Karpas-422 (cell line): Measurements from ENCODE around the gene SYTL1. TPM values are rescaled to one million over a fixed set of nuclear protein-coding genes. Genes with fewer than 3 reads are reported as not detected.
A peak's percentile ranks its signal among the peaks of the same experiment; 100 is the strongest.

ENCODE experiments used
- DNase-seq: peaks from one replicate; pipeline ENCODE4 v3.0.0-alpha.2; 2015
- H2AFZ ChIP-seq: fragments of 200-600 bp; sonication (generic); 2 replicates; pipeline ENCODE4 v1.6.1; 2014; ENCODE audit warnings: antibody characterized with exemption, low read length, mixed read lengths
- H3K27ac ChIP-seq: fragments of 200-600 bp; sonication (generic); 2 replicates; pipeline ENCODE4 v1.5.1; 2014; ENCODE audit warnings: mild to moderate bottlenecking, low read length, moderate library complexity
- H3K27me3 ChIP-seq: fragments of 200-600 bp; sonication (generic); 2 replicates; pipeline ENCODE4 v1.6.1; 2014; ENCODE audit warnings: low read length, mixed read lengths
- H3K36me3 ChIP-seq: fragments of 200-600 bp; sonication (generic); 2 replicates; pipeline ENCODE4 v1.6.1; 2014; ENCODE audit warnings: low read length, mixed read lengths; ENCODE audit not compliant: insufficient read depth
- H3K4me1 ChIP-seq: fragments of 200-600 bp; sonication (generic); 2 replicates; pipeline ENCODE4 v1.6.1; 2014; ENCODE audit warnings: mild to moderate bottlenecking, low read length, mixed read lengths
- H3K4me2 ChIP-seq: fragments of 200-600 bp; sonication (generic); 2 replicates; pipeline ENCODE4 v1.6.1; 2014; ENCODE audit warnings: low read length, low read depth, mild to moderate bottlenecking; ENCODE audit not compliant: poor library complexity, severe bottlenecking
- H3K4me3 ChIP-seq: fragments of 200-600 bp; sonication (generic); 2 replicates; pipeline ENCODE4 v1.5.1; 2014; ENCODE audit warnings: mild to moderate bottlenecking, antibody characterized with exemption, low read length, mixed read lengths
- H3K79me2 ChIP-seq: fragments of 200-600 bp; sonication (generic); 2 replicates; pipeline ENCODE4 v1.6.1; 2014; ENCODE audit warnings: mild to moderate bottlenecking, low read length, mixed read lengths
- H3K9ac ChIP-seq: fragments of 200-600 bp; sonication (generic); 2 replicates; pipeline ENCODE4 v1.6.0; 2014; ENCODE audit warnings: low read length
- H3K9me2 ChIP-seq: fragments of 200-600 bp; sonication (generic), shearing (Covaris generic); replicated peaks from 2 replicates; pipeline ENCODE4 v1.6.0; 2014; ENCODE audit warnings: mild to moderate bottlenecking, low read length, moderate library complexity; ENCODE audit not compliant: insufficient read depth
- H3K9me3 ChIP-seq: fragments of 300-700, 200-600 bp; sonication (generic); 2 replicates; pipeline ENCODE4 v1.6.1; 2014; ENCODE audit warnings: low read length, mixed read lengths
- H4K20me1 ChIP-seq: fragments of 200-600 bp; sonication (generic); 2 replicates; pipeline ENCODE4 v1.6.1; 2014; ENCODE audit warnings: mild to moderate bottlenecking, antibody characterized with exemption, low read length, low read depth; ENCODE audit not compliant: insufficient read depth
- total RNA-seq: library from RNA; depleted of rRNA; stranded (reverse); fragments of >200 nt; shearing (Covaris generic); gene quantifications from 2 replicates; pipeline ENCODE4 v1.2.3, GENCODE V29; 2014; ENCODE audit warnings: low replicate concordance

SYTL1 gene
- total RNA-seq, 1 experiment from 2014 or later: 35.6 TPM

GRCh38 chr1:27394925-27395324 is 53.1 kb downstream of the SYTL1 start:
- Histone ChIP-seq H3K79me2 (peaks cover 5% of the 10 kb centered on the region; the same call in 1 of the 2 replicates), H3K9me3 (no peaks in the 10 kb centered on the region), H3K4me3 (no peak overlapping the region), H2AFZ (no peak overlapping the region), H3K27ac (no peak overlapping the region), H3K27me3 (no peaks in the 10 kb centered on the region), H3K36me3 (no peaks in the 10 kb centered on the region), H3K9ac (0 out of 2 replicates have a peak overlapping the region, but pooled peaks have one; percentile 21), H3K9me2 (no peaks in the 10 kb centered on the region), H4K20me1 (no peaks in the 10 kb centered on the region), H3K4me1 (peaks cover 29% of the 10 kb centered on the region), H3K4me2 (no peak overlapping the region)
- no peak for DNase-seq

- Histone ChIP-seq H4K20me1 (no peaks in the 10 kb centered on the region), H3K36me3 (no peaks in the 10 kb centered on the region), H3K27me3 (no peaks in the 10 kb centered on the region), H3K79me2 (peaks cover 5% of the 10 kb centered on the region; the same call in 1 of the 2 replicates), H3K4me2 (no peak overlapping the region), H3K27ac (no peak overlapping the region), H3K9me2 (no peaks in the 10 kb centered on the region), H3K9me3 (no peaks in the 10 kb centered on the region), H3K4me3 (no peak overlapping the region), H2AFZ (no peak overlapping the region), H3K9ac (no peak overlapping the region), H3K4me1 (peaks cover 29% of the 10 kb centered on the region)
- peak; percentile 95 for DNase-seq
Observed at GRCh38 chr1:27395441-27396195, 53.8 kb downstream of the SYTL1 start.

GRCh38 chr1:27397110-27397509 is 55.3 kb downstream of the SYTL1 start:
- no peak overlapping the region for H2AFZ ChIP-seq
- DNase-seq: no peak

GRCh38 chr1:27397749-27398148 is 55.9 kb downstream of the SYTL1 start:
- H2AFZ ChIP-seq: no peak overlapping the region
- H3K9ac ChIP-seq: no peak overlapping the region
- no peaks in the 10 kb centered on the region for H4K20me1 ChIP-seq
- H3K9me2 ChIP-seq: no peaks in the 10 kb centered on the region
- H3K27ac ChIP-seq: no peak overlapping the region
- peaks cover 16% of the 10 kb centered on the region for H3K4me1 ChIP-seq
- peaks cover 5% of the 10 kb centered on the region; the same call in 1 of the 2 replicates for H3K79me2 ChIP-seq
- no peaks in the 10 kb centered on the region for H3K27me3 ChIP-seq
- DNase-seq: no peak
- no peak overlapping the region for H3K4me2 ChIP-seq
- H3K9me3 ChIP-seq: no peaks in the 10 kb centered on the region
- H3K4me3 ChIP-seq: no peak overlapping the region
- H3K36me3 ChIP-seq: no peaks in the 10 kb centered on the region

More at GRCh38 chr1:27397110-27397509, 55.3 kb downstream of the SYTL1 start:
- H3K9me2 ChIP-seq: no peaks in the 10 kb centered on the region
- H4K20me1 ChIP-seq: no peaks in the 10 kb centered on the region
- peaks cover 17% of the 10 kb centered on the region for H3K4me1 ChIP-seq
- no peak overlapping the region for H3K9ac ChIP-seq
- no peaks in the 10 kb centered on the region for H3K27me3 ChIP-seq
- no peak overlapping the region for H3K4me3 ChIP-seq
- no peaks in the 10 kb centered on the region for H3K9me3 ChIP-seq
- no peak overlapping the region for H3K4me2 ChIP-seq
- H3K36me3 ChIP-seq: no peaks in the 10 kb centered on the region
- H3K79me2 ChIP-seq: peaks cover 5% of the 10 kb centered on the region; the same call in 1 of the 2 replicates
- H3K27ac ChIP-seq: no peak overlapping the region

- Histone ChIP-seq H3K9me2 (no peaks in the 10 kb centered on the region), H3K4me3 (no peak overlapping the region), H2AFZ (no peak overlapping the region), H3K4me1 (peaks cover 18% of the 10 kb centered on the region), H3K27me3 (no peaks in the 10 kb centered on the region), H3K9ac (no peak overlapping the region), H3K4me2 (no peak overlapping the region), H3K79me2 (no peaks in the 10 kb centered on the region), H3K27ac (no peak overlapping the region), H3K9me3 (no peaks in the 10 kb centered on the region), H4K20me1 (no peaks in the 10 kb centered on the region), H3K36me3 (no peaks in the 10 kb centered on the region)
- DNase-seq: no peak
Observed at GRCh38 chr1:27398405-27399149, 56.8 kb downstream of the SYTL1 start.

GRCh38 chr1:27399251-27400025 is 57.6 kb downstream of the SYTL1 start:
- Histone ChIP-seq H3K27ac (no peak overlapping the region), H3K4me3 (no peak overlapping the region), H3K79me2 (no peaks in the 10 kb centered on the region), H4K20me1 (no peaks in the 10 kb centered on the region), H3K4me2 (no peak overlapping the region), H3K9ac (no peak overlapping the region), H3K9me2 (no peaks in the 10 kb centered on the region), H3K9me3 (no peaks in the 10 kb centered on the region), H3K27me3 (no peaks in the 10 kb centered on the region), H3K4me1 (peaks cover 26% of the 10 kb centered on the region), H2AFZ (no peak overlapping the region), H3K36me3 (no peaks in the 10 kb centered on the region)
- DNase-seq: no peak

- Histone ChIP-seq H3K9me2 (no peaks in the 10 kb centered on the region), H3K36me3 (no peaks in the 10 kb centered on the region), H3K4me3 (no peak overlapping the region), H3K4me1 (peaks cover 22% of the 10 kb centered on the region), H2AFZ (no peak overlapping the region), H3K79me2 (no peaks in the 10 kb centered on the region), H3K9ac (no peak overlapping the region), H3K9me3 (no peaks in the 10 kb centered on the region), H4K20me1 (no peaks in the 10 kb centered on the region), H3K4me2 (no peak overlapping the region), H3K27me3 (no peaks in the 10 kb centered on the region), H3K27ac (no peak overlapping the region)
- DNase-seq: no peak
Observed at GRCh38 chr1:27400082-27400962, 58.5 kb downstream of the SYTL1 start.
